Measurements from ENCODE around the gene MMP20.

Gene MMP20

GRCh38 chr11:102622258-102622657 is 2.9 kb downstream of the MMP20 start:
- TF ChIP-seq, protein P1, sequence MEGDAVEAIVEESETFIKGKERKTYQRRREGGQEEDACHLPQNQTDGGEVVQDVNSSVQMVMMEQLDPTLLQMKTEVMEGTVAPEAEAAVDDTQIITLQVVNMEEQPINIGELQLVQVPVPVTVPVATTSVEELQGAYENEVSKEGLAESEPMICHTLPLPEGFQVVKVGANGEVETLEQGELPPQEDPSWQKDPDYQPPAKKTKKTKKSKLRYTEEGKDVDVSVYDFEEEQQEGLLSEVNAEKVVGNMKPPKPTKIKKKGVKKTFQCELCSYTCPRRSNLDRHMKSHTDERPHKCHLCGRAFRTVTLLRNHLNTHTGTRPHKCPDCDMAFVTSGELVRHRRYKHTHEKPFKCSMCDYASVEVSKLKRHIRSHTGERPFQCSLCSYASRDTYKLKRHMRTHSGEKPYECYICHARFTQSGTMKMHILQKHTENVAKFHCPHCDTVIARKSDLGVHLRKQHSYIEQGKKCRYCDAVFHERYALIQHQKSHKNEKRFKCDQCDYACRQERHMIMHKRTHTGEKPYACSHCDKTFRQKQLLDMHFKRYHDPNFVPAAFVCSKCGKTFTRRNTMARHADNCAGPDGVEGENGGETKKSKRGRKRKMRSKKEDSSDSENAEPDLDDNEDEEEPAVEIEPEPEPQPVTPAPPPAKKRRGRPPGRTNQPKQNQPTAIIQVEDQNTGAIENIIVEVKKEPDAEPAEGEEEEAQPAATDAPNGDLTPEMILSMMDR (conservative IDR thresholded peaks at IDR 0.05), result no peak
- H3K27ac ChIP-seq, result no peak overlapping the region

DNA sequence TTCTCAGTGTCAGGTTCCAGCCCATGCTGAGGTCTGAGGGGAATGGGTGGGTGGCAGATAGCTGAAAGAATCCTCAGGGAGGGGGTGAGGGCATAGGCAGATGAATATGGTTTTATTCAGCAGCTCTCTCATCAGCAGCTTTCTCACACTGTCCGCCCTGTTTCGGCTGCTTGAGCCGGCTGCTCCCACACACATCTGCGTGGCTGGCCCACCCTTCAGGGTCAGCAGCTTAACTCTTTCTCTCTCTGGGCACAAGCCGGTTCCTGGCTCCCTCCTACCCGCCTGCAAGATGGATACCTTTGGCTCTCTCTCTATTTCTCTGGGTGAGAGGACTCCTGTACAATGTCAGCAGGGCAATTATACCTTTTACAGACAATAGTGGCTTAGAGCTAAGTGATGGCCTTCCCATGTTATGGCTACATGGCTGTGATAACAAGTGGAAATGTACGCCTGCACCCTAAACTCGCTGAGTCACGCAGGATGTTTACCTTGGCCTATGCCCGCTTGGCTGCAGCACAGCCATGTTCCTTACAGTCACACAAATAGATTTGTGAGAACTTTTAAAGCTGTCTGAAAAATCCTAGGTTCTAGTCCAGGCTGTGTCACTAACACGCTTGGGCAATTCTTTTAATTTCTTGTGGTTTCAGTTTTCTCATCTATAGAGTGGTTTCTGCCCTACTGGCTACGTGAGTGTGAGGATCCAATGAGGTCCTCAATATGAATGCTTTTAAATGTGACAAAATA is 4.1 kb downstream of the MMP20 start:
- TF ChIP-seq, protein P1 (conservative IDR thresholded peaks at IDR 0.05), result no peak
- no peak overlapping the region for H3K27ac ChIP-seq

DNA sequence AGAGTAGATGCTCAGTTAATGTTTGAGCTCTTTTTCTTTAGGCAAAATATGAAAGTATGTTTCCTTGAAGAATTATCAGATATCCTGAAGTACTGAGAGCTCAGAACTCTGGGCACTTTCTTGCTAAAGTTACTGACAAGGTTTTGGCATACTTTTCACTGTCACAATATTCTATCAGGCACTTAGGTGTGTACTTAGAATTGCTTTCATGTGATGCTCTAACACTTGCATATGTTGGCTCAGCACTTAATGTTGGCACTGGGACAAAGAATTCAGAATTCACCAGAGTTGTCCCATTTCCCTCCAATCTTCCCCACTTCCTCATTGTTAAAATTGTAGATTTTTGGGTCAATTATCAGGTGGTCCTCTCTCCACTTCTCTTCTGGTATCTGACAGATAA is 5.0 kb downstream of the MMP20 start:
- no peak overlapping the region for H3K27ac ChIP-seq
- TF ChIP-seq, protein P1 (conservative IDR thresholded peaks at IDR 0.05), result no peak

- TF ChIP-seq, protein P1 (conservative IDR thresholded peaks at IDR 0.05), result no peak
- no peak overlapping the region for H3K27ac ChIP-seq
Observed at GRCh38 chr11:102617466-102618008, 7.6 kb downstream of the MMP20 start.

- TF ChIP-seq, protein P1 (conservative IDR thresholded peaks at IDR 0.05), result no peak
- H3K27ac ChIP-seq, result peak overlapping the region; percentile 0; the same call in 1 of the 2 replicates
Observed at GRCh38 chr11:102615894-102616432, 9.2 kb downstream of the MMP20 start.

- H3K27ac ChIP-seq, result peak overlapping the region; percentile 0; the same call in 1 of the 2 replicates
- TF ChIP-seq, protein P1 (conservative IDR thresholded peaks at IDR 0.05), result no peak
Observed at GRCh38 chr11:102615077-102615893, 9.8 kb downstream of the MMP20 start.

- TF ChIP-seq, protein P1 (conservative IDR thresholded peaks at IDR 0.05), result peak; percentile 59
- no peak overlapping the region for H3K27ac ChIP-seq
Observed at GRCh38 chr11:102614485-102614884, 10.6 kb downstream of the MMP20 start.

Data from VCaP (cell line).